Activated CD4-positive, CD25-positive, alpha-beta regulatory T cell (primary cell): Measurements from ENCODE around the gene CRIP1.

Experiments used
- DNase-seq, 4 experiments: peaks; one replicate each; lab custom pipeline; 2025; lab: John Stamatoyannopoulos, UW

CRIP1 gene

GRCh38 chr14:105470350-105471296 is 16.1 kb upstream of the CRIP1 start:
- no peak for DNase-seq

DNA sequence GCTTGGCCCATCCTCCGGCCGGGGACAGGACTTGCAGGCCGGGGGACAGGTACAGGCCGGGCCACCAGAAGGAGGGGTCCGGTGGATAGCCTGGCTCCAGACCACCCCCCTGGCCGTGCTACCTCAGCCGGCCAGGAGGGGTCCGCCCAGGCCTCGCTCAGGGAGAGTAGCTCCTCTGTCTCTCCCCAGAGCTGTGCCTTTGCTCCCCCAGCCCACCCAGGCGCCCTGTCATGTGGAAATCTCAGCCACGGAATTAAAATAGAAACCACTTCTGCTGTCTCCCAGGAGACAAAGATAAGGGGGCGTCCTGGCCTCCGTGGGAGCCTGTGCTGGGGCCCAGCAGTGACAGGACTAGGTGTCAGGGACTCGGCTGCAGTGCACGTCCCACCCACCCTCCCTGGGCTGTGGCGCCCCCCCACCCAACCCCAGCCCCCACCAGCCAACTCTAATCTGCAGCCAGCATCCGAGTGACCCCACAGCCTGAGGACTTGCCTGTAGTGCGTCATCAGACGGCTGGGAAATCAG is 15.3 kb upstream of the CRIP1 start:
- no peak for DNase-seq

DNA sequence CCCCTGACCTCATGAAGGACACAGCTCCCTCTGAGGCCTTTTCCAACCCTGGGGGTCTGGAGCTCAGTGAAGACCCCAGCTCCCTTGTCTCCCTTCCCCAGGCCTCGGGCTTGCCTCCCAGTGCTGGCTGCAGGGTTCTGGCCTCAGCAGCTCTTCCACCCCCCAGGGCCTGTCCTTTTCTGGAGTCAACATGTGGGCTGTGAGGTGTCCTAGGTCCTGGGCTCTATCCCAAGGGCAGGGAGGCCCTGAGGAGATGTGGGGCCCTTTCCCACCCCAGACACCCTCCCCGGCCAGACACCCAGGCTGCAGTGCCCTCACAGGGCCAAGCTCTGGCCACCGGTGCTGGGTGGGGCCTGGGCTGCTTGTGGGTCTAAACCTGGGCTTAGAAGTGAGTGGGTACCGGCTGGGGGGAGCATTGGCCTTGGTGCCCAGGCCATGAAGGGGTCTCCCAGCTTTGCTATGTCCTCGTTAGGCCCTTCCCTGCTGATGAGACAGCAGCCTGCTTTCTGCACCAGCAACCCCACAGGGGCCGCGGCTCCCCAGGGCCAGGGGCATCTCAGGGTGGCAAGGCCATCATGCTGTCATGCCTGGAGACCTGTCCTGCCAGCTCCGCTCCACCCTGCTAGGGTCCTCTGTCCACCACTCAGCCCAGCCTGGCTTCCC is 14.7 kb upstream of the CRIP1 start:
- DNase-seq: no peak

- DNase-seq: no peak
Measured at GRCh38 chr14:105472486-105472991, 14.1 kb upstream of the CRIP1 start.

DNA sequence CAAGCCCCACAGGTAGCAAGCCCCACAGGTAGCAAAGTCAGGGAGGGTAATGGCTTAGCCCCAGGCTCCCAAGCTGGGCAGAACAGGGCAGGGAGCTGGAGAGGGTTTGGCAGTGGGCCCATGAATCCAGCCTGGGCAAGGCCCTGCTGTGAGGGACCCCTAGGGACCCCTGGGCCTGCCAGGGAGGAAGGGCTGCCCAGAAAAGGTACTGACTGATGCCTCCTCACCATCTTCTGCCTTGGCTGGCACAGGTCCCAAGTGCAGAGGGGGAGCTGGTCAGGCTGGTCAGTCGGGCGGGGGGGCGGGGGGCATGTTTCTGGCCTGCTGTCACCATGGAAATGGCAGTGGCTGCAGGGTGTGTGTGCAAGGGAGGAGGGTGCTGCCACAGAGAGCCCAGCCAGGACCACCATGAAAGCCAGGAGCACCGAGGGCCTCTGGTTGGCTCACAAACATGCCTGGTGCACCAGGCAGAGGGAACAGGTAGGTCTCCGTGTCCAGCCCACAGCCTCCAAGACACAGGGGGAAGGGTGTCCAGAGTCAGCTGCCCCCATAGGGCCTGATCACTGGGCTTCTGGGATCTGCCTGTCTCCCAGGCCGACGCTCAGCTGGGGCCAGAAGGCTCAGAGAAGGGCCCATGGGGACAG is 13.5 kb upstream of the CRIP1 start:
- no peak for DNase-seq

DNA sequence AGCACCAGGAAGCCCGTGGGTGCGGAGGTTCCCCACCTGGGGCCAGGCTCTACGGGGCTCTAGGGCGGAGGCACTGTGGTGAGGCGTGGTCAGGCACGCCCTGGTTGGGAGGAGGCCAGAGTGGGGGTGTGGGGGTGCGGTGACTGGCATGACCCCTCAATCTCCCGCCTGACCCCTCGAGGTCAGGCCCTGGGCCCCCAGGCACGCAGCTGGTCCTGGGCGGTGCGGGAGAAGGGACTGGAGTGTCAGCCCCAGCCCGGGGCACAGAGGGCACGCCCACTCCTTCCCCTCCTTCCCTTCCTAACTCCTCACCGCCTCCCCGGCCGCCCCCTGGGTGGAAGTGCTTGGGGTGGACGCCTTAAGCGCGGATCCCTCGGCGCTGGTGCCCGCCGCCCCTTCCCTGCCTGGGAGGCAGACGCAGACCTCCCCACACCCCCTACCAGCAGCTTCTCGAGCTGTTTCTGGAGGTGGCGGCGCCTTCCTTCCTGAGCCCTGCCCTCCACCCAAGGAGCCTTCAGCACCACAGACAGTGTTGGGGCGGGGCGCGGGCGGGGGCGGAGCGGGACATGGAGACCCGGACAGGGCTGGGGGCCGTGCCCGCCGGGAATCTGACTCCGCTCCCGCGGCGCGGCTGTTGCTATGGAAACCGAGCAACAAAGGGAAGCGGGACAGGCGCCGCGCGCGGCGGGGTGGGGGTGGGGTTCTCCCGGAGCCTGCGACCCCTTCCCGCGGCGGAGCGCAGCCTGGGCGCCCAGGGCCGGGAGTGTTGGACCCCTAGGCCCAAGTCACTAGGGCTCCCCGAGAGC is 12.8 kb upstream of the CRIP1 start:
- peak in 3 of 4 experiments; percentile 27 to 52 (median 46) for DNase-seq

- no peak for DNase-seq
Measured at GRCh38 chr14:105474483-105475268, 12.0 kb upstream of the CRIP1 start, which contains the start of gene CRIP2. Gene CRIP2, plus strand, starts transcription at chr14:105474821. Its CDS starts 42 bp downstream, at chr14:105474863.

GRCh38 chr14:105475269-105476096 is 11.2 kb upstream of the CRIP1 start:
- DNase-seq: no peak

GRCh38 chr14:105476097-105476830 is 10.4 kb upstream of the CRIP1 start:
- no peak for DNase-seq

DNA sequence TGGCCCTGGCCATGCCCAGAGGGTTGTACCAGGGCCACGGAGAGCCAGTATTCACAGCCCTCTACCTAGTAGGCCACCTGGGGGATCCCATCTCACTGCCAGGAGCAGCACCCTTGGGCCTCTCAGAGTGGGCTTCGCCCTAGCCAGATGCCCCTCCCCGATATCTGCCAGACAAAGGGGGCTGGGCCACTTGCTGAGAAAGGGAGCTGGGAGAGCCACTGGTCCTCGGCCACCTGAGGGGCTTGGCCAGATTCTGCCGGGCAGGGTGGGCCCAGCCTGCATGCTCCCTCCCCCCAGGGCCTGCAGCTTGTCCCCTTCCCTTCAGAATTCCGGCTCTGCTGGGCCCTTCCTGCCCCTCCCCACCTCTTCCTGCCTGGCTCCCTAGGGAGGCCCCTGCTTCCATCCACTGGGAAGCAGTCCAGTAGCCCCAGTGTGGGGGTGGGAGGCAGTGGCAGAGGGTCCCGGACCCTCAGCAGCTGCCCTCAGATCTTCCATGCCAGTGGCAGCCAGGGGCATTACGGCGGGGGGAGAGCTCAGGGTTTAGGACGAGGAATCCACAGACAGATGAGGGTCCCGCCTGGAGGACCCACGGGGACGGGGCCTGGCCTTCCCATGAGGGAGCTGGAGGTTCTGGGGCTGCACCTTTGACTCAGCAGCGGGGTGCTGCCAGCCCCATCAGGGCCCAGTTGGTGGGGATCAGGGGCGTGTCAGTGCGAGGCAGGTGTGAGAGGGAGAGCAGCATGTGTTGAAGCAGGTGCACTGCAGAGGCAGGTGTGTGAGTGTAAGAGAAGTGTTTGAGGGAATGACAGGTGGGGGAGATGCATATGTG is 9.6 kb upstream of the CRIP1 start:
- no peak for DNase-seq

DNA sequence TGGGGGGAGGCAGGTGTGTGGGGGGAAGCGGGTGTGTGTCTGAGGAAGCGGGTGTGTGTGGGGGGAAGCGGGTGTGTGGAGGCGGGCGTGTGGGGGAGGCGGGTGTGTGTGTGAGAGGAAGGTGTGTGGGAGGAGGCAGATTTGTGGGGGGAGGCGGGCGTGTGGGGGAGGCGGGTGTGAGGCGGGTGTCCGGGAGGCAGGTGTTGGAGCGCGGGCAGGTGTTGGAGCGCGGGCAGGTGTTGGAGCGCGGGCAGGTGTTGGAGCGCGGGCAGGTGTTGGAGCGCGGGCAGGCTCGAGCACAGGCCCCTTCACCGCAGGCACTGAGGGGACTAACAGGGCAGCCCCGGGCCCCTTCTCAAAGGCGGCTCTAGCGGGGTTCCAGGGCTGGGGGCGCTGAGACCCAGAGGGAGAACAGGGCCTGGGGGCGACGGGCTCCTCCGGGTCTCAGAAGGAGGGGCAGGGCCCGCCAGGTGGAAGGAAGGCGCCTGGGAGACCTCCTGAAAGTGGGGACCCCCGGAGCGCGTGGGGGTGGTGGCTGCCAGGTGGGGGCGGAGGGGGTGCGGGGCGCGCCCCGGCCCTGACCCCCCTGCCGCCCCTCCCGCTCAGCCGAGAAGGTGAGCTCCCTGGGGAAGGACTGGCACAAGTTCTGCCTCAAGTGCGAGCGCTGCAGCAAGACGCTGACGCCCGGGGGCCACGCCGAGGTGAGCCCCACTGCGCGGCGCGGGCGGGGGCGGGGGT is 8.9 kb upstream of the CRIP1 start:
- DNase-seq: peak in 2 of 4 experiments; percentile 58 to 74

GRCh38 chr14:105478398-105479251 is 8.1 kb upstream of the CRIP1 start:
- DNase-seq: peak in 1 of 4 experiments; percentile 29

DNA sequence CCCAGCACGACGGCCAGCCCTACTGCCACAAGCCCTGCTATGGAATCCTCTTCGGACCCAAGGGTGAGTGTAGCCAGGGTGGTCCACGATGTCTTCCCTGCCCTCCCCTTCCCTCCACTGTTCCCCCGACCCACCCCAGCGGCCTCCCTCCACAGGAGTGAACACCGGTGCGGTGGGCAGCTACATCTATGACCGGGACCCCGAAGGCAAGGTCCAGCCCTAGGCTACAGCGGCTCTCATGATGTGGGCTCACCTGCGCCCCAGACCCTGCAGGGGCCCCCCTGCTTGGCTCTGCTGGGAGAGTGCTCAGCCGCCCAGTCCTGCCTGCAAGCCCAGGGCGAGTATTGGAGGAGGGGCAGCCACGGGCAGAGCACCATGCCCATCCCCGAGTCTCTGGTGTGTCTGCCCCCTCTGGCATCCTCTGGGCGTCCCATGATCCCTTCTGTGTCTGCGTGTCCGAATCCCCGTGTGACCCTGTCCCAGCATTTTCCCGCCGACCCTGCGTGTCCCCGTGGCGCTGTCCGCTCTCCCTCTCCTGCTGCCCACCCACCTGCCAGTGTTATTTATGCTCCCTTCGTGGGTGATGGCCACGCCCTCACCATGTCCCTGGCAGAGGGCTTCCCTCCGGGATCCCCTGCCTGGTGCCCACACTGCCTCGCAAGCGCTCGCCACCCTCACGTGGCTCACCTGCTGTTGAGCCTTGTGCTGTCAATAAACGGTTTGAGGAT is 7.1 kb upstream of the CRIP1 start:
- no peak for DNase-seq

DNA sequence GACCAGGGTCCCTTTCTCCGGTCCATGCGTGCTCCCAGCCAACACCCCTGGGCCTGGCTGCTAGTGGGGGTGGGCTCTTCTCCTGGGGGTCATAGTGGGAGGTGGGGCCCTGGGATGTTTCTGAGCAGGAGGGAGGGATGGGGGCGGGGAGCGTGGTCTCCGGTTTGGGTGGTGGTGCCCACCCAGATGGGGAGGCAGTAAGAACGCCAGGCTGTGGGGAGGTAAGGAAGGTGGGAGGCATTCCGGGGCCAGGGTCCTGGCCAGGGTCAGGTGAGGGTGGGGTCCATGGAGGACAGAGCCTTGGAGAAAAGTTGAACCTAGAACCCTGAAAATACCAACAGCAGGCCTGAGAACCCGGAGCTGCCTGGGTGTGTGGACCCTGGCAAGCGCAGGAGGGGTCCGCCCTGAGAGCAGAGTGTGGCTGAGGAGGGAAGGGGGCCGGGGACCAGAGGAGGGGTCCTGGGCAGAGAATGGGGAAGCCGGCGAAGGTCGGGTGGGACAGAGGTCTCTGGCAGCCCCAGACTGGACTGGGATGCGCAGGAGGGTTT is 6.4 kb upstream of the CRIP1 start:
- no peak for DNase-seq
